HL-60/S4 (cell line): Measurements from ENCODE around the gene LSAMP.

Source experiments
- in situ Hi-C: fragments of 300-500 bp; cut with MboI; formaldehyde crosslinking; loops from 2 replicates; pipeline ENCODE4 v1.14.3; 2022; ENCODE audit warnings: low sequenced_read_pairs

The LSAMP gene

DNA sequence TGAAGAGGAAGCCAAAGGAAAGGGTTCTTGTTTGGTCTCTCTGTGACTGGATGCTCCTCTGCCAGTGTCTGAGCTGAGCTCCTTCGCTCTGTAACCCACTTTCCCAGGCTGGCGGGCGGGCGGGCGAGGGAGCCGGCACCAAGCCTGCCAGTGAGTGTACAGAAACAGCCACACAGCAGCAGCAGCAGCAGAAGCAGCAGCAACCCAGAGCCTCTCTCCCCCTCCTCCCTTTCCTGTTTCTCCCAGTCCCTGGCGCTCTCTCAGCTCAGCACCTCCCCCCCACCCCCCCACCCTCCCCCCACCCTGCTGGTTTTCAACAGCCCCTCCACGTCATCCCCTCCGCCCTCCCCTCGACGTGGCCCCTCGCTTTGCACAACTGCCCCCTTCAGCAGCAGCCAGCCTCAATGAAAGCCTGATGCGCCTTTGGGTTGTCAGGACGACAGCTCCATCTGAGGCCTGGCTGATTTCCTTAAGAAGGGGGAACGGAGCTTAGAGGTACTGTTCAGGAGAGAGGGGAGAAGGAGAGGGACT is at the start of gene LSAMP:
Gene LSAMP (minus strand): TSS at position 177 of the 531 bp plus-strand sequence.
- in situ Hi-C loops: no loop called here

DNA sequence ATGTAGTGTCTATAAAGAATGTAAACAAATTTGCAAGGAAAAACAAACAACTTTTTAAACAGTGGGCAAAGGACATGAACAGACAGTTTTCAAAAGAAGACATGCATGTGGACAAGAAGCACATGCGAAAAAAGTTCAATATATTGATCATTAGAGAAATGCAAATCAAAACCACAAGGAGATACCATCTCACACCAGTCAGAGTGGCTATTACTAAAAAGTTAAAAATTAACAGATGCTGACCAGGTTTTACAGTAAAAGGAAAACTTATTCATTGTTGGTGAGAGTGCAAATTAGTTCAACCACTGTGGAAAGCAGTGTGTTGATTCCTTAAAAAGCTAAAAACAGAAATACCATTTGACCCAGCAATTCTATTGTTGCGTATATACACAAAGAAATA is 47.1 kb upstream of the LSAMP start:
- in situ Hi-C loops: no loop called here

DNA sequence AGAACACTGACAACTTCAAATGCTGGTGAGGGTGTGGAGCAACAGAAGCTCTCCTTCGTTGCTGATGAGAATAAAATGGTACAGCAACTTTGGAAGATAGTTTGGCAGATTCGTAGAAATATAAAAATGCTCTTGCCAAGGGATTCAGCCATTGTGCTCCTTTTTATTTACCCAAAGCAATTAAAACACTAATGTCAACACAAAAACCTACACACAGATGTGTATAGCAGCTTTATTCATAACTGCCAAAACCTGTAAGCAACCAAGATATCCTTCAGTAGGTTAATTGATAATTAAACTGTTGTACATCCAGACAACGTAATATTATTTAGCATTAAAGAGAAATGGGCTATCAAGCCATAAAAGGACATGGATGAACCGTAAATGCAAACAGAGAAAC is 37.8 kb upstream of the LSAMP start:
- in situ Hi-C loops: no loop called here

DNA sequence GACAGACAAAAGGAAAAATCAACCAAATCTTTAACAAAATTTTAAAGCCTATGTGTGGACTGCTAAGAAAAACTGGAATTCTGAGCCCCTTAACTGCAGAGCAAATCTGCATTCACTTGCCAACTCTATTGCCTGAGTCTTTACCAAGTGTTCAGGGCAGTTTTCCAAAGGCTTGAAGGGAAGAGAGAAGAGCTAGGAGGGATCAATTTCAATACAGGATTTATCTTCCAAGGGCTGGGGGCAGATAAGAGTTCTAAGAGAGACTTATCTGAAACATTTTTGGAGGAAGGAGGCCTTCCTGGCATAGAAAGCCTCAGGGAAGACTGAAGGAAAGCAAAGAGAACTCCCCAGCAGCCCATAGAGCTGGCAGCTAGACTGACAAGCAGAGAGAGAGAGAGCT is 31.4 kb upstream of the LSAMP start:
- in situ Hi-C loops: no loop called here

DNA sequence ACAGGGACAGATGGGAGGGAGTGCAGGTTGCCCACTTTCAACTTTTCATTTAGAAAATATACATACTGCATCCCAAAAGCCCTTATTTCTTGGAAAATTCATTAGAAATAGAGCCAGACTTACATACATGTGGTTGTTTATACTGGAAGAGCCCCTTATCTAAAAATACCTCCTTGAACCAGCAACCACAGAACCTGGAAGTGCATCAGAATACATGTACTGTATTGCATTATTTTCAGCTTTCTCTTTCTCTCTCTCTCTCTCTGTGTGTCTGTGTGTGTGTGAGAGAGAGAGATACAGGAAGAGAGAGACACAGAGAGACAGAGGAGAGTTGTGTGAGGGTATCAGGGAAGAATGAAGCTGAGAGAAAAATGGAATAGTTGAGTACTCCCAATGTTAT is 29.5 kb upstream of the LSAMP start:
- in situ Hi-C loops: no loop called here

DNA sequence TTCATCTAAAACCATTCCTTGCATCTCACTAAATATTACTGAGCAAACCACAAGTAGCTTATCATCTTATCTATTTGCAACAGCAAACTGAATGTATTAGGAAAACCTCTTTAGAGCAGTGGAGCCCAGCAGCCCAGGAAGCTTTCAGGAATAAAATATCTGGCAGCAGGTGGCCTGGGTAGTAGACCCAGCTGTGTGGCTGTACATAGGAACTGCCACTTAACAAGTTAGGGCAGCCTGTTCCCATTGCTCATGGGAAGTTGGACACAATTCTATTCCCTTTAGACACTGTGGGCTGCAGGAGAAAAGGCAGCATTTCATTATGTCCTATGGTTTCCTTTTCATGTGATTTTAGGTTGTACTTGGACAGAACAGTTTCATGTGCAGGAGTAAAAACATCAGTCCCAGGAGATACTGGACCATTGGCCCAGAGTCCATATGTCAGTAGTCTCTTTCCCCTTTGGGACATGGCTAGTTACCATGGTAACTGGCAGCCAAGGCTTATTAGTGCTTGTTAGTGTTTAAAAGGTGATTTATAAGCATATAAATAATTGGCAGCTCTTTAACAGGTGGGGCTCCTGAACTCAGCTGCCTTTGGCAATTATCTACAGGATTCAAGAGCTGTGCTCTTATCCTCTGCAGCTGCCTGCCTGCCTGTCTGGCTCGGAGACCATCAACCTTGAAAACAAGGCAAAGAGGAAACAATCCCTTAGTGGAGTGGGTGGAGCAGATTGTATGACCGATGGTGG is 28.9 kb upstream of the LSAMP start:
- in situ Hi-C loops: no loop called here

DNA sequence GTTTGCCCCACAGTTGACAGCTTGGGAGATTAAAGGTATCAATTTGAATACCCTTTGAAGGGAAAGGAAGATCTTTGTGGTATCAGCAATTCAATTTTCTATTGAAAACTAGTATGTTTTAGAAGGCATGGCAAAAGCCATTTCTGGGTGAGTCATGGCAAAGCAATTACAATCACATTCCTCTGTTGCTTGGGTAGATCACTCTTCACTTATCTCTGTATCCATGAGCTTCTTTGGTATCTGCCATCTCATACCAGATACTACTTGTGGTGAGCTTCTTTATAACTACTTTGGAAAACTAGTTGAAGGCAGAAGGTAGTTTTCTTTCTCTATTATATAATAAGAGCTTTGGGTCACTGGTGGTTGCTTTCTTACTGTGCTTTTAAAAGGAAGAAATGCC is 28.3 kb upstream of the LSAMP start:
- in situ Hi-C loops: no loop called here

DNA sequence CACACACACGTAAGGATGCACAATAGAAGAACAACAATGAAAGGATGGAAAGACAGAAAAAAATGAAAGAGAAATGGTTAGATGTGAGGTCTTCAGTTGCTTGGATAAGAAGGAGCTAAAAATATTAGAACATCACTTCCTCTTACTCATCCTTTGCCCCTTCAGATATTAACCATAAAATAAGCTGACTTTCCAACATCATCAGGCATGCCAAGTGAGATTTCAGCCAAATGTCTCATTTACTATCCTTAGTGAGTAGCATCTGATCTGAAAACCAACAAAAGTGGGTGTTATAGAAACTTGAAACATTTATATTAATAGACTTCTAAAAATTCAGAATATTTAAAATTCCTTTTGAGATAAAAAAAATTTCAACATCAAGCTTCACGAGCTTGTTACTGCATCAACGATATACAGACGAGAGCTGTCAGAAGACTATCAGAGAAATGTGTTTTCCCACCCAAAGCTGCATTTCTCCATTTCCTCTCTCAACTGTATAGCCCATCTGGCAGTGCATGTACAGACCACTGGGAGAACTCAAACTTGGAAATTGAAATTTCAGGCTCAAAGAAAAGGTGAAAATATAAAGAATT is 25.4 kb upstream of the LSAMP start:
- in situ Hi-C loops: no loop called here

DNA sequence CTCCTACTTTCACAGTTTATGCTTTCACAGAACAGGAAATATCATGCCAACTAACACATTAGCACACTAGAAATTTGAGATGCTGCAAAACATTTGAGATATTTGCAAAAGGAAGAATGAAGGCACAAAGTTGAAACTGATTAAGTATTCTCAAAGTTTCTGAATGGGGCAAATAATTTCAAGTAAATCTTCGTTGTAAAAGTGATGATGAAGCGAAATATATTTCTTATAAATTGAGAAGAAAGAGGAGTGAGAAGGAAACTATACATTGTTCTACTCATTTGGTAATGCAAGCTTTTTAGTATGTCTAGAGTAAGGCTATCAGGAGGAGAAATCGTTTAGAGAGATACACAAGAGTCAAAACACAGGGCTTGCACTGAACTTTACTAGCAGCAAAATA is 24.3 kb upstream of the LSAMP start:
- in situ Hi-C loops: no loop called here

DNA sequence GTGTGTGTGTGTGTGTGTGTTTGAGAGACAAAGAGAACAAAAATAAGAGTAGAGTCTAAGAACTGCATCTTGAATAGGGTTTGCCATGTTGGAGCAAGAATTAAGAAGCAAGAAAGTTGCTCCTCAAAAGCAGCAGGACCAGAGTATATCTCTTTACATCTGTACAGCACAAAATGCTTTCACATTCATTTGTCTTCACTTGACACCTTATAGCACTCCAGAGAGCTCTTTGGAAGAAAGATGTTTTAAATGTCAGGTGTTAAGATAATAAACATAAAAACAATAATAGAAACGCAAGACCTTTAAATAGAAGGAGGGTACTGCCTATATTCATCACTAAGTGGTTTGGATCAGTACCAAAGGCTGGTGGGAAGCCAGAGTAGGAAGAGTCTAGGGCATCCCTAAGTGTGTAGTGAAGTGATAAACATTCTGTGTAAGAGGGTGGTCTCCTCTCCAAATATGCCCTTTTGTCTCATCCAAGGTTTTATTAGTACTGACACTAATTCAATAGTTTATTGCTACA is 19.1 kb upstream of the LSAMP start:
- in situ Hi-C loops: no loop called here

DNA sequence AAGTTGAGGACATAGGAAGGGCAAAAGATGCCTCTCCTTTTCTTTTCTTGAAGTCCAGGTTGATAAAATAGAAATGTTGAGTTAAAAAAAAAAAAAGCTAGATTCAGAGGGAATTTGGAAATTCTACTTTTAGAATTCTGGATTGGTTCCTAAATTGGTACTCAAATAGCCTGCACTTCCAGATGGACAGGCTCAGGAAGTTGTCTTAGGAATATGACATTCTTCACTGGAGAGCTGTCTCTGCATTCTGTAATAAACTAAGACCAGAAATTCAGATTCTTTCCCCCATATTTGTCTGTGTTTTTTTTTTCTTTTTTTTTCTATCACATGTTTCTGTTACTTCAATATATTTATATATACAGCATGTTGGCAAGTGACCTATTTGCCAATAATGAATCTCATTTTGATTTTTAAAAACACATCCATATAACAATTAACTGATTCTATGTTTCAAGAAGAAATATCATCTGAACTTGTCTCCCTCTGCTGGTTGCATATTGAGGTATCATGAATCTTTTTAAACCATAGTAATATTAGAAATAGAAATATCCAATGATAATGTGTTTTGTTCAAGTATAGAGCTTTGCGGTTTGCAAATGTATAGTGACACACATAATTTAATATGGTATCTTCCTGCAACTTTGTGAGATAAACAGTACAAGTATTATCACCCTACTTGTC is 8.5 kb upstream of the LSAMP start:
- in situ Hi-C loops: no loop called here

DNA sequence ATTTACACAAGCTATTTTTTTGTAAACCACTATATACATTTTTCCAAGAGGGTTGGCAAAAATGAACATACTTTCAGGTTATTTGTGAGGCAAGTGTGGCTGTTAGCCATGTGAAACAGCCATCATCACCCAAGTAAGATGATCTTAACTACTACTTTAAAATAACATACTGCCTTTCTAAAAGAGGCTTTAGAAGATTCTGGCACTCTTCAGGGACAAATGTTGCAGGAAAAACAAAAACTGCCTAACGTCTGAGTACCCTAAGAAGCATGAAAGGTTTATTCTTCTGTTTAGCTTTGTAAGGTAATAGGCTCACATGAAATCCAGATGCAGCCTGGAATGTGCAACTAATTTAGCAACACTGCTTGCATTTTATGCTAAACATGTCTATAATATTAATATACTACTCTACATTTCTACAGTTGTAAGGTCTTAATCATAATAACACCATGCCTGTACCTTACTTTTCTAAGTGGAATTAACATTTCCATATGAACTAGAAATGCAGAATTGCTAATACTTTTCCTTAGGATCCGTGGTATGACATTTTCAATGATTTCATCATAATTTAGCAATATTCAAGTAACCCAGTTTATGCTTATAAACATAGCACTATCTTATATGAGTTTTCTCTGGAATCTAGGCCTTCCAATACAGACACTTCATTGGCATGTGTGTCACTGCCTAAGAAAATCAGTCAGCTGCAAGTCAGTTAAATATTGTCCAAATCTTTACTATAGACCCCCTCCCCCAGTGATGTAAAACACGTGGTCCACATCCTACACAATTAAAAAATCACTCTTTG is 4.5 kb upstream of the LSAMP start:
- in situ Hi-C loops: no loop called here

DNA sequence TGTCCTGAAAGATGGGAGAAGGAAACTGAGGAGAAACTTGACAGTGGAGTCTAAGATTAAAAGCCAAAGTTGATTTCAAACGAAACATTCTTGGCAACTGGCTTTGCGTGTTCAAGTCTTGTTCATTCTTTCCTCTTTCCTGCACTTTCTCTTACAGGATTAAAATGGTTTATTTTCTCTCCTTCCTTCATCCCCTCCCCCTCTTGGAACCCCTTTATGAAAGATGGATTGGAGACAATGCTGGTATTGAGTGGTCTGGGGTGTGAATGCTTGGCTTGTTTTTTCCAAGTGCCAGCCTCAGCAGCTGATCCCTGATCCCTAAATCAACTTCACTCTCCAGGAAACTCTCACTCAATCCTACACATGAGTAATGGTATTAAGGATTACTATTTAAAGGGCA is 703 bp upstream of the LSAMP start:
- in situ Hi-C loops: no loop called here

DNA sequence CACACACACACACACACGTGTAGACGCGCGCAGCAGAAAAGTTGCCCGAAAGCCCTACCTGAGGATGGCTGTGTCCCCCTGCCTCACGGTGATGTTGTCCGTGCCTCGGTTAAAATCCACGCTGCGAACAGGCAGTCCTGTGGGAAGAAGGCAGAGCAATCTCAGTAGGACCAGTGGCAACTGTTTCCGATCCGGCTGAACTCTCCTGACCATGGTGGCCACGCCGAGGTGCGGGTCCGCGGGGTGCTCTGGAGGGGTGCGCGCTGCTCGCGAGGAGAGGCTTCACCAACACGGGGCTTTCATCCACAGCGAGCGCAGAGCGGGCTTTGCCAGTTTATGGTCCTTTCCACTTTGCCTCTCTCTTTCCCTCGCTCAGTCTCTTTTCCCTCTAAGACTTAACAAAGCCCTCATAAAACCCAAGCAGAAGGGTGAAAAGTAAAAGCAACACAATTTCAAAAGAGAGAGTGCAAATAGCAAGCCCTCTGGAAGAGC is 422 bp downstream of the LSAMP start:
- in situ Hi-C loops: no loop called here

DNA sequence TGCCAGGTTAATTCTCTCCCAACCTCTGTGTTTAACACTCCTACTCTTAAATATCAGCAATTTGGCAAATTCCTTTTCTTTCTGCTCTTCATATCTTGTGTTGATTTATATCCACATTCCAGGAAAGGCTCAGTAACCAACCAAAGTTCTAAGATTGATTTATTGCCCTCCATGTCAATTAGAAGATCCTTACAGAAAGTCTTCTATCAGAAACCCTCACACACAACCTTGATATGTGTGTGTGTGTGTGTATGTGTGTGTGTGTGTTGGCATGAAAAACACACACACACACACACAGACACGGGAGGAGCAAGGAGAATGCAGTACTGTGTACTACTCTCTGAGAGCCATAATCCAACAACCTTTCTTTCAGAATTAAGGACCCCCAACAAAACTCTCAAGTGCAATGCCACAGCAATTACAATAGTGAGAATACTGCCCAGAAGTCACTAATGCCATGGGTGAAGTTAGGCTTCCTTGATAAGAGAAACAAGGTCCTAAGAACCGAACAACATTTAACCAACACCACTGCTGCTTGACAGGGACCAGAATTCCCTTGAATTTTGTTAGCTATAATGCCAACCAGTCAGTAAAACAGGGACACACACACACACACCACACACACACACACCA is 1.1 kb downstream of the LSAMP start:
- in situ Hi-C loops: no loop called here

DNA sequence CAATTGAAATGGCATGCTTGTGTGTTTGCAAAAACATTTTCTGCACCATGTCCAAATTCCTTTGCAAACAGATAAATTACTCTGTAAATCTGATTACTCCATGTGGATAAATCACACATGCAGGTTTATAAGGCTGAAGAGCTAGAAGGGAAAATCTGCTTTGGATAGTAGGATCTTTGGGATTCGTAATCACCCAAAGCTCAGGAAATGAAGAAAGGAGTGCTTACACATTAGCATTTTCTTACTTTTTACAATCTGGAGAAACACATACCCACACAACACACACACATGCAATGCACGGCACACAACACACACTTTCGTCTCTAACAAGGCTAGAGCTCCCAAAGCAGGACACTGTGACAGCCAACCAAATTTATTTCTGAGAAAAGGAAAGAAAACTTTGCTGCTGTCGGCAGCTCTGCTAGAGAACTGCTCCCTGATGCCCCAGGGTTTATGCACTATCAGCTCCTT is 2.1 kb downstream of the LSAMP start:
- in situ Hi-C loops: no loop called here

DNA sequence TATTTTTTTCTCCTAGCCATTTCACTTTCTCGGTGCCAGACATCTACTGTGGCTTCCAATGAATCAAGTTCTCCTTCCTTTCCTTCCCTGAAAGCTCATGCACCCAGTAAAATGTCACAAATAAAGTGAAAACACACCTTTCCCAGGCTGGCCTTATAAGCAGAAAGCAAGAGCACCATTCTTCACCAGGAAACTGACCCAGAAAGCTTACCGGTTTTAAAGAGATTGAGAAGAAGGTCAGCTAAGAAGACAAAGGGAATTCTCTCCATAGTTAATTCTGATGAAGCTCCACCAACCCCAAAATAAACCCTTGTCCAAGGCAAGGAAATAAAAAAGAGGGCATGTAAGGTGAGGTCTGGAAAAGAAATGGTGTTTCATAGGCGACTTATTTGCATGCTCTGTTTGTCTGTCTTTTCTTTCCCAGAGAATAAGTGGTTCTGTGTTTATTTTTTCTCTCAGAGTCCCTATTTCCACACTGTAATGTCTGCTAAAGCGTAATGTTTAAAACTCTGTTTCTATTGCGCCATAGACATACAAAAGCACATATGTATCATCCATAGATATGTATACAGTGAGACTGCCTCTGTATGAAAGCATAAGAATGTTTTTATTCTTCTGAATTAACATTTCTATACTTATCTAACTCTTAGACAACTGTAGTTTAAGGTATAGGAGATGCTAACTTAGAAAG is 2.8 kb downstream of the LSAMP start:
- in situ Hi-C loops: no loop called here

DNA sequence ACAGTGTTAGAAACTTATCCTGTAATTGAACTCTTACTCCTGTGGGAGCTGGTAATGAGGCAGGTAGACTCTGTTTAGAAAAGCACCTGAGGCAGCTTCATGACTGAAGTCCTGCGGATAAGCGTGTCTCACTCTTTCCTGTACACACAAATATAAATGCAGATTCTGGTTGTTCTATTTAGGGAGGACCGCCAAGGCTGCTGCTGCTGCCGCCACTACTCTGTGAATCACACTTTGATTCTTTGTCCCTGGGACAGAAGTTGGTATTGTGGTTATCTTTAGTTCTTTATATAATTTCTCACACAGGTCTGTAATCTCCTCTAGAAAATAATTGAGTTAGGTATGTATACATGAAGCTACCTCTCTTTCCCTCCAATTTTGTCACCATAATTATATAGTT is 3.6 kb downstream of the LSAMP start:
- in situ Hi-C loops: no loop called here

DNA sequence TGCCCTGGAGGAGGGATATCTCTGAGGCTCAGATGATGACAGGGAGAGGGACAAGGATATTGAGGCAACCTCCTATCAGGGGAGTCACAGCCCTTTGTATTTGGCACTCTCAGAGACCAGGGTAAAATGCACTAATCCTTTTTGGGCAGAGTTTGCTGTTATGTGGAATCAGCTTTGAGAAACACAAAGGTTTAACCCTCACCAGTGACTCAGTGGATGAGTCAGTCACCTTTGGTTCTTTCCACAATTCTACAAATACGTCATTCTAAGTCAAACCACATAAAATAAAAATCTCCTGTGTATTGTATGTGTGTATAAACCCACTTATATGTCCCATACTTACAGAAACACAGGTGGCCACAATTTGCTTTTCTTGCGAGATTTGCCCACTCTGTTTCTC is 5.1 kb downstream of the LSAMP start:
- in situ Hi-C loops: no loop called here

DNA sequence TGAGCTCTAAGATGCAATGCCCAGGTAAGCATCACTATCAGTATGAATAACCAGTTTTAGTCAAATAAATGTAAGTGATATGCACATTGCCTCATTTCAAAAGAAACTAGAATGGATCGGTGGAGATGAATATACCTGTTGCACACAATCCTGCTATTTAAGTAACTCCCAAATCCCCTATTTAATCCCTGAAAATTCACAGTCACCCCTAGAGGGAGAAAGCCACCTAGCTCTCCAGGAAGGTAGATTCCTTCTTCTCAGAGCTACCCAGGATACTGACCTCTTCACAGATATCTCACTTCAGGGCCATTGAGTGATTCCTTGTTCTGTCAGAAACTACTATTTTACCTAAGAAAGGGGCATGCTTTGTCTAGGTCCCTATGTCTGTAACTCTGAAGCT is 11.7 kb downstream of the LSAMP start:
- in situ Hi-C loops: no loop called here
